Esophagus squamous epithelium (tissue), 5 donors: ENCODE data around the gene TOR1AIP1. TPM values are rescaled to one million over a fixed set of nuclear protein-coding genes. Genes with fewer than 3 reads are reported as not detected.
A peak's percentile ranks its signal among the peaks of the same experiment; 100 is the strongest.

ENCODE experiments used
- DNase-seq: peaks from one replicate; lab custom pipeline; 2025; lab: John Stamatoyannopoulos, UW
- H3K27ac ChIP-seq, 4 donors: fragments of 200-600 bp; sonication (generic); one replicate each; pipeline ENCODE4 v1.5.1; 2016 to 2019; ENCODE audit warnings: mild to moderate bottlenecking in 1 of 4
- H3K27me3 ChIP-seq, 4 donors: fragments of 200-600 bp; sonication (generic); 1 replicate in 3 of 4; 2 replicates in 1 of 4; pipeline versions ENCODE4 v1.5.1 to v1.6.0; 2017 to 2021; ENCODE audit warnings: antibody characterized with exemption in 1 of 4
- H3K36me3 ChIP-seq, 3 donors: fragments of 200-600 bp; sonication (generic); one replicate each; pipeline ENCODE4 v1.5.1; 2016 to 2019
- H3K4me1 ChIP-seq, 3 donors: fragments of 200-600 bp; sonication (generic); one replicate each; pipeline ENCODE4 v1.5.1; 2017 to 2019
- H3K4me3 ChIP-seq, 4 donors: fragments of 200-600 bp; sonication (generic); 1 replicate in 3 of 4; 2 replicates in 1 of 4; pipeline ENCODE4 v1.5.1; 2016 to 2019; ENCODE audit warnings: mild to moderate bottlenecking in 2 of 4, moderate library complexity in 1 of 4
- H3K9me3 ChIP-seq, 3 donors: fragments of 200-600 bp; sonication (generic); one replicate each; pipeline ENCODE4 v1.5.1; 2016 to 2019
- CTCF ChIP-seq, 6 experiments: fragments of 450-650 bp in 4 of 6; fragments of 200-600 bp in 2 of 6; sonication (generic) in 2 of 6; IDR thresholded peaks; one replicate each; pipeline ENCODE4 v1.5.1; 2016 to 2019; ENCODE audit warnings: antibody characterized with exemption in 6 of 6, mild to moderate bottlenecking in 4 of 6, moderate library complexity in 4 of 6
- POLR2A ChIP-seq, 4 donors: fragments of 450-650 bp; IDR thresholded peaks; one replicate each; pipeline ENCODE4 v1.6.1; 2017; ENCODE audit warnings: antibody characterized with exemption in 4 of 4, mild to moderate bottlenecking in 4 of 4, moderate library complexity in 3 of 4
- WGBS, 2 donors: methylation state at CpG; one replicate each; pipeline ENCODE4 v1.1.5; 2018; 5-methylcytosine and 5-hydroxymethylcytosine counted together
- intact Hi-C: fragments of 100-400 bp; cut with DNase I; formaldehyde crosslinking; loops from one replicate; pipeline ENCODE4 v1.15.0; 2022
- total RNA-seq, 4 donors: library from RNA; depleted of rRNA; stranded (reverse); fragments of >200 nt; gene quantifications; one replicate each; pipeline ENCODE4 v1.1.0, GENCODE V29; 2016
- donor health status: DM: yes; HTN: yes; CAD: no.

The TOR1AIP1 gene
- total RNA-seq, 4 donors from 2014 or later = 26.1 to 78.8 (median 35.3) TPM

- TF ChIP-seq CTCF (IDR thresholded peaks at IDR 0.05) (peak; percentile 17 to 60 (median 52)), POLR2A (IDR thresholded peaks at IDR 0.05) (no peak)
- WGBS, 2 donors = 8 to 10% methylated on average over 1 of the region's 1 CpG
- intact Hi-C loops = loop anchor here (10.0 kb wide), 1 partner anchor 317 kb away; no protein-coding TSS in a partner anchor
- Histone ChIP-seq H3K36me3 (peaks cover 10 to 91% (median 21%) of the 10 kb centered on the region in 3 donors), H3K27ac (no peak overlapping the region), H3K4me3 (no peak overlapping the region), H3K4me1 (peaks cover 0 to 14% (median 3%) of the 10 kb centered on the region in 3 donors), H3K27me3 (no peaks in the 10 kb centered on the region), H3K9me3 (no peaks in the 10 kb centered on the region)
- DNase-seq = no peak
These were observed 14.4 kb upstream of the TOR1AIP1 start for GRCh38 chr1:179867493-179868330.

GRCh38 chr1:179870870-179871269, 11.2 kb upstream of the TOR1AIP1 start:
- peaks cover 5 to 77% (median 11%) of the 10 kb centered on the region in 3 donors for H3K36me3 ChIP-seq
- no peak for DNase-seq
- no peaks in the 10 kb centered on the region for H3K27me3 ChIP-seq
- TF ChIP-seq CTCF (IDR thresholded peaks at IDR 0.05) = no peak
- TF ChIP-seq POLR2A (IDR thresholded peaks at IDR 0.05) = no peak
- no peak overlapping the region for H3K27ac ChIP-seq
- WGBS, 2 donors = 84 to 100% methylated on average over 1 of the region's 1 CpG
- no peaks in the 10 kb centered on the region for H3K9me3 ChIP-seq
- H3K4me3 ChIP-seq = no peak overlapping the region
- peaks cover under 1 to 36% (median 11%) of the 10 kb centered on the region in 3 donors for H3K4me1 ChIP-seq
- intact Hi-C loops = no loop called here

GRCh38 chr1:179871940-179872339, 10.1 kb upstream of the TOR1AIP1 start:
- no peak for DNase-seq
- H3K4me3 ChIP-seq = no peak overlapping the region
- H3K27me3 ChIP-seq = no peaks in the 10 kb centered on the region
- WGBS, 2 donors = 44 to 67% methylated on average over 1 of the region's 1 CpG
- intact Hi-C loops = no loop called here
- H3K36me3 ChIP-seq = peaks cover 5 to 66% (median 10%) of the 10 kb centered on the region in 3 donors
- H3K4me1 ChIP-seq = peaks cover 9 to 47% (median 15%) of the 10 kb centered on the region in 3 donors
- H3K27ac ChIP-seq = peak overlapping the region in 1 of 4 donors; percentile 26
- no peak for TF ChIP-seq CTCF (IDR thresholded peaks at IDR 0.05)
- TF ChIP-seq POLR2A (IDR thresholded peaks at IDR 0.05) = no peak
- H3K9me3 ChIP-seq = no peaks in the 10 kb centered on the region

- no peak for TF ChIP-seq POLR2A (IDR thresholded peaks at IDR 0.05)
- TF ChIP-seq CTCF (IDR thresholded peaks at IDR 0.05) = no peak
- intact Hi-C loops = no loop called here
- 81 to 86% methylated on average over 5 of the region's 5 CpGs for WGBS, 2 donors
- Histone ChIP-seq H3K27ac (peak overlapping the region in 1 of 4 donors; percentile 26), H3K36me3 (peaks cover 5 to 60% (median 6%) of the 10 kb centered on the region in 3 donors), H3K4me1 (peaks cover 9 to 50% (median 15%) of the 10 kb centered on the region in 3 donors), H3K9me3 (no peaks in the 10 kb centered on the region), H3K27me3 (no peaks in the 10 kb centered on the region), H3K4me3 (no peak overlapping the region)
- DNase-seq = no peak
These were observed 9.5 kb upstream of the TOR1AIP1 start for GRCh38 chr1:179872558-179872957.

GRCh38 chr1:179873438-179873851, 8.6 kb upstream of the TOR1AIP1 start:
- H3K36me3 ChIP-seq = peaks cover 5 to 53% (median 6%) of the 10 kb centered on the region in 3 donors
- 94% methylated on average over 2 of the region's 2 CpGs for WGBS, 2 donors
- H3K27me3 ChIP-seq = no peaks in the 10 kb centered on the region
- H3K4me1 ChIP-seq = peaks cover 9 to 55% (median 15%) of the 10 kb centered on the region in 3 donors
- no peak overlapping the region for H3K27ac ChIP-seq
- H3K9me3 ChIP-seq = no peaks in the 10 kb centered on the region
- TF ChIP-seq POLR2A (IDR thresholded peaks at IDR 0.05) = no peak
- TF ChIP-seq CTCF (IDR thresholded peaks at IDR 0.05) = no peak
- no peak overlapping the region for H3K4me3 ChIP-seq
- DNase-seq = no peak
- intact Hi-C loops = no loop called here
